K562 (cell line): ENCODE measurements around the gene IRF6. TPM values are rescaled to one million over a fixed set of nuclear protein-coding genes. Genes with fewer than 3 reads are reported as not detected.

ENCODE experiments used
- ATF2 ChIP-seq: sonication (generic); formaldehyde crosslinking; IDR thresholded peaks from 2 replicates; pipeline ENCODE4 v1.8.1; 2022; ENCODE audit warnings: missing genetic modification reagents
- CCAR2 ChIP-seq: fragments of 200-400 bp; formaldehyde crosslinking; IDR thresholded peaks from 2 replicates; pipeline ENCODE4 v1.6.1; 2017; ENCODE audit warnings: mild to moderate bottlenecking, low read depth, low read length
- CTCF ChIP-seq, 3 experiments: IDR thresholded peaks in 2 of 3; conservative IDR thresholded peaks in 1 of 3; 2 replicates each; pipeline ENCODE4 v1.5.1; 2011 to 2012; ENCODE audit warnings: low read length in 3 of 3, mild to moderate bottlenecking in 3 of 3, control low read depth in 2 of 3, improper control_type of control experiment in 1 of 3, inconsistent platforms in 1 of 3, low read depth in 1 of 3, mixed read lengths in 1 of 3, moderate library complexity in 1 of 3; ENCODE audit not compliant: insufficient read depth in 2 of 3
- E2F3 ChIP-seq: fragments of 250-450 bp; sonication (Bioruptor Pico); IDR thresholded peaks from 2 replicates; pipeline ENCODE4 v1.4.0; 2020; ENCODE audit warnings: mild to moderate bottlenecking
- E4F1 ChIP-seq: fragments of 250-450 bp; sonication (Bioruptor Pico); IDR thresholded peaks from 2 replicates; pipeline ENCODE4 v1.5.0; 2021; ENCODE audit warnings: mild to moderate bottlenecking, borderline replicate concordance
- GATA2 ChIP-seq: sonication (generic); formaldehyde crosslinking; IDR thresholded peaks from 2 replicates; pipeline ENCODE4 v1.4.0; 2020; ENCODE audit warnings: mild to moderate bottlenecking, missing genetic modification reagents
- JUN ChIP-seq, 2 experiments: sonication (generic) in 1 of 2; formaldehyde crosslinking in 1 of 2; IDR thresholded peaks; 2 replicates each; pipeline versions ENCODE4 v1.6.1 to v1.8.0; 2012 to 2022; ENCODE audit warnings: borderline replicate concordance in 2 of 2, mild to moderate bottlenecking in 2 of 2, improper control_type of control experiment in 1 of 2, low read depth in 1 of 2, low read length in 1 of 2, missing genetic modification reagents in 1 of 2
- TBP ChIP-seq: optimal IDR thresholded peaks from 2 replicates; pipeline ENCODE3; 2011; ENCODE audit warnings: low read depth, low read length, improper control_type of control experiment
- ZBTB7A ChIP-seq: IDR thresholded peaks from 2 replicates; pipeline ENCODE4 v1.6.1; 2011; ENCODE audit warnings: low read depth, mild to moderate bottlenecking, low read length, moderate library complexity, borderline replicate concordance; ENCODE audit not compliant: control insufficient read depth
- ZMIZ1 ChIP-seq, 2 experiments: fragments of 150-350 bp in 1 of 2; IDR thresholded peaks; 2 replicates each; pipeline ENCODE4 v1.6.1; 2012 to 2016; ENCODE audit warnings: low read depth in 2 of 2, low read length in 2 of 2, mild to moderate bottlenecking in 1 of 2, moderate library complexity in 1 of 2
- ZNF511 ChIP-seq: sonication (generic); formaldehyde crosslinking; IDR thresholded peaks from 2 replicates; pipeline ENCODE4 v1.8.0; 2022; ENCODE audit warnings: mild to moderate bottlenecking, missing genetic modification reagents
- polyA plus RNA-seq, 8 experiments: library from polyadenylated mRNA; depleted of rRNA in 4 of 8; stranded (reverse) in 5 of 8; unstranded in 3 of 8; fragments of >200 nt; fragmentation: Nextera tagmentation in 2 of 8; fragmentation: Illumina TruSeq in 1 of 8; extraction: Ambion mirVana in 2 of 8; extraction: Trizol in 1 of 8; gene quantifications; 2 replicates each; pipeline versions ENCODE4 v1.2.1 to v1.2.3, GENCODE V29; 2011 to 2014; ENCODE audit warnings: inconsistent platforms in 1 of 8, missing spikeins in 1 of 8
- total RNA-seq, 7 experiments: library from RNA; depleted of rRNA in 6 of 7; stranded (reverse); fragments of >200 nt in 6 of 7; fragmentation: Illumina TruSeq in 2 of 7; extraction: Trizol in 2 of 7; gene quantifications; 2 replicates each; pipeline versions ENCODE4 v1.2.1 to v1.2.3, GENCODE V29; 2011 to 2021; ENCODE audit warnings: low replicate concordance in 1 of 7

Gene IRF6
- total and polyA plus RNA-seq, 9 of the 15 experiments (the other 6 are each of a cell fraction or from before 2014, with no cell fraction given) = 0.03 to 0.65 (median 0.17) TPM

- TF ChIP-seq JUN (IDR thresholded peaks at IDR 0.05; ENCODE audit: borderline replicate concordance, low read depth, low read length) (peak; percentile 91), JUN (CRISPR knock-in tag; IDR thresholded peaks at IDR 0.05; ENCODE audit: borderline replicate concordance) (no peak), CTCF (IDR thresholded peaks at IDR 0.05 in 2 of 3, conservative IDR thresholded peaks at IDR 0.05 in 1 of 3; ENCODE audit: insufficient read depth in 2 of 3, low read depth in 1 of 3, low read length in 3 of 3) (peak; percentile 80 to 100 (median 86)), ZBTB7A (no peak; the same call in 1 of the 2 replicates), GATA2 (0 out of 2 replicates have a peak, but pooled peaks have one; percentile 20), E4F1 (CRISPR knock-in tag) (no peak), ZNF511 (CRISPR knock-in tag) (no peak), ZMIZ1 (IDR thresholded peaks at IDR 0.05; ENCODE audit: low read depth in 2 of 2, low read length in 2 of 2) (peak in 1 of 2 experiments; percentile 34; a peak in 1 of 4 replicates), TBP (peak; percentile 48), E2F3 (CRISPR knock-in tag) (no peak), CCAR2 (no peak), ATF2 (CRISPR knock-in tag) (no peak)
Measured at GRCh38 chr1:209747580-209748262, 58.2 kb downstream of the IRF6 start (continued).
